ENCODE data around the gene PPM1E. TPM values are rescaled to one million over a fixed set of nuclear protein-coding genes. Genes with fewer than 3 reads are reported as not detected.

The PPM1E gene
- polyA plus RNA-seq, 1 donor (not counting 4 experiments of a cell fraction or from before 2014, with no cell fraction given), result not detected

GRCh38 chr17:58991718-58992331 is 236.2 kb downstream of the PPM1E start:
- H3K27ac ChIP-seq (ENCODE audit: control insufficient read depth, insufficient read depth, low read length), result no peak overlapping the region
- no peak overlapping the region for H3K9ac ChIP-seq (ENCODE audit: control insufficient read depth, extremely low read depth, insufficient read depth, low read length)
- peaks cover 2% of the 10 kb centered on the region for H3K4me1 ChIP-seq (ENCODE audit: control insufficient read depth, extremely low read depth, insufficient read depth, low read length)
- no peaks in the 10 kb centered on the region for H3K79me2 ChIP-seq (ENCODE audit: control insufficient read depth, insufficient read depth, low read length)
- TF ChIP-seq CTCF (optimal IDR thresholded peaks at IDR 0.05 in 1 of 3, IDR thresholded peaks at IDR 0.05 in 1 of 3, conservative IDR thresholded peaks at IDR 0.05 in 1 of 3; ENCODE audit: extremely low read depth in 1 of 3, insufficient read depth in 2 of 3, low read length in 3 of 3) (no peak), EZH2 (IDR thresholded peaks at IDR 0.05; ENCODE audit: low read length) (no peak)
- H2AFZ ChIP-seq (ENCODE audit: control insufficient read depth, low read length), result no peak overlapping the region
- peaks cover 0 to 9% of the 10 kb centered on the region in 2 experiments for H3K36me3 ChIP-seq (ENCODE audit: control insufficient read depth in 2 of 2, extremely low read depth in 1 of 2, insufficient read depth in 2 of 2, low read length in 2 of 2)
- H3K9me1 ChIP-seq (ENCODE audit: control insufficient read depth, extremely low read depth, insufficient read depth, low read length), result no peaks in the 10 kb centered on the region
- dilution Hi-C loops (cut with MboI; ENCODE audit: extremely low pct_ligation_motif_present, low sequenced_read_pairs), result no loop called here
- no peaks in the 10 kb centered on the region for H4K20me1 ChIP-seq (ENCODE audit: control insufficient read depth, extremely low read depth, insufficient read depth, low read length)
- no peak overlapping the region for H3K4me2 ChIP-seq (ENCODE audit: control insufficient read depth, extremely low read depth, insufficient read depth, low read depth, low read length)
- no peaks in the 10 kb centered on the region for H3K27me3 ChIP-seq (ENCODE audit: control insufficient read depth, extremely low read depth, insufficient read depth, low read length)
- no peak overlapping the region for H3K4me3 ChIP-seq (ENCODE audit: control insufficient read depth in 2 of 3, extremely low read depth in 1 of 3, insufficient read depth in 2 of 3, low read depth in 1 of 3, low read length in 3 of 3)
- H3K9me3 ChIP-seq (ENCODE audit: control insufficient read depth, low read depth, low read length), result no peaks in the 10 kb centered on the region
- FAIRE-seq, result no peak
- DNase-seq (ENCODE audit: low read depth, low spot score), result no peak

- no peak overlapping the region for H3K4me2 ChIP-seq (ENCODE audit: control insufficient read depth, extremely low read depth, insufficient read depth, low read depth, low read length)
- H3K27ac ChIP-seq (ENCODE audit: control insufficient read depth, insufficient read depth, low read length), result no peak overlapping the region
- H4K20me1 ChIP-seq (ENCODE audit: control insufficient read depth, extremely low read depth, insufficient read depth, low read length), result no peaks in the 10 kb centered on the region
- no peak overlapping the region for H3K4me3 ChIP-seq (ENCODE audit: control insufficient read depth in 2 of 3, extremely low read depth in 1 of 3, insufficient read depth in 2 of 3, low read depth in 1 of 3, low read length in 3 of 3)
- peaks cover 2% of the 10 kb centered on the region for H3K4me1 ChIP-seq (ENCODE audit: control insufficient read depth, extremely low read depth, insufficient read depth, low read length)
- no peaks in the 10 kb centered on the region for H3K9me1 ChIP-seq (ENCODE audit: control insufficient read depth, extremely low read depth, insufficient read depth, low read length)
- dilution Hi-C loops (cut with MboI; ENCODE audit: extremely low pct_ligation_motif_present, low sequenced_read_pairs), result no loop called here
- H3K9me3 ChIP-seq (ENCODE audit: control insufficient read depth, low read depth, low read length), result no peaks in the 10 kb centered on the region
- H3K79me2 ChIP-seq (ENCODE audit: control insufficient read depth, insufficient read depth, low read length), result no peaks in the 10 kb centered on the region
- no peak overlapping the region for H3K9ac ChIP-seq (ENCODE audit: control insufficient read depth, extremely low read depth, insufficient read depth, low read length)
- no peak for FAIRE-seq
- no peak for DNase-seq (ENCODE audit: low read depth, low spot score)
- peaks cover 0 to 8% of the 10 kb centered on the region in 2 experiments for H3K36me3 ChIP-seq (ENCODE audit: control insufficient read depth in 2 of 2, extremely low read depth in 1 of 2, insufficient read depth in 2 of 2, low read length in 2 of 2)
- no peak for TF ChIP-seq CTCF (optimal IDR thresholded peaks at IDR 0.05 in 1 of 3, IDR thresholded peaks at IDR 0.05 in 1 of 3, conservative IDR thresholded peaks at IDR 0.05 in 1 of 3; ENCODE audit: extremely low read depth in 1 of 3, insufficient read depth in 2 of 3, low read length in 3 of 3)
- TF ChIP-seq EZH2 (IDR thresholded peaks at IDR 0.05; ENCODE audit: low read length), result no peak
- H3K27me3 ChIP-seq (ENCODE audit: control insufficient read depth, extremely low read depth, insufficient read depth, low read length), result no peaks in the 10 kb centered on the region
- H2AFZ ChIP-seq (ENCODE audit: control insufficient read depth, low read length), result no peak overlapping the region
These were observed 237.7 kb downstream of the PPM1E start for GRCh38 chr17:58993311-58993710.

All from keratinocyte (primary cell).